GM18526 (cell line): ENCODE results near the gene SDHB.

Experiments
- POLR2A ChIP-seq: IDR thresholded peaks from 3 replicates; pipeline ENCODE4 v1.6.1; 2011; ENCODE audit not compliant: insufficient read length; ENCODE audit errors: extremely low read depth

Gene SDHB

DNA sequence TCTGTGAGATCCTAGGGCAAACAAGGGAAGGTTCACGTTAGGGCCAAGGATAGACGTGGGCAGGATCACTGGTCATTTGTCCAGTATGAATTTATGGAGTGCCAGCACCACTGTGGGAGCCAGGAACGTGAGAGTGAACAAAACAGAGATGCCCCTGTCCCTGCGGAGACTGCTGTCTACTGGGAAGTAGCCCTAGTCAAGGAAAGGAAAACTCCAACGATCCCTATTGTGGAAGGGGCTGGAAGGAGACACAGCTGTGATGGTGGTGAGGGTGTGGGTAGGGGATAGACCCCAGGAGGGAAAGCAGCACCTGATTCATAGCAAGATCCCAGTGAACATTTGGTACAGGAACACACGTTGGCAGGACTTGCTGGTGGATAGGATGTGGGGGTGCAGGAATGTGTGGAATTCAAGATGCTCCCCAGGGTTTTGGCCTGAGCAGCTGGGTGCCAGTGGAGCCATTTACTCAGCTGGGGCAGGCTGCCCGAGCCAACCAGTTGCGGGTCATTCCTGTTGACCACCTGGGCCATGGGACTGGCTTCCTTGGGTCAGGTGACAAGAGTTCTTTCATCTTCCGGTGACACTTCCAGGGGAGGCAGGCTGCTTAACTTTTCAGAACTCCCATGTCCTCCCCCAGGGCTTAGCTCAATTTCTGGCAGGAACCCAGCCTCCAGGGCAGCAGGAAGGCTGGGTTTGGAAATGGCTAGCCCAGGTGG, 40.9 kb downstream of the SDHB start:
- TF ChIP-seq POLR2A = no peak

DNA sequence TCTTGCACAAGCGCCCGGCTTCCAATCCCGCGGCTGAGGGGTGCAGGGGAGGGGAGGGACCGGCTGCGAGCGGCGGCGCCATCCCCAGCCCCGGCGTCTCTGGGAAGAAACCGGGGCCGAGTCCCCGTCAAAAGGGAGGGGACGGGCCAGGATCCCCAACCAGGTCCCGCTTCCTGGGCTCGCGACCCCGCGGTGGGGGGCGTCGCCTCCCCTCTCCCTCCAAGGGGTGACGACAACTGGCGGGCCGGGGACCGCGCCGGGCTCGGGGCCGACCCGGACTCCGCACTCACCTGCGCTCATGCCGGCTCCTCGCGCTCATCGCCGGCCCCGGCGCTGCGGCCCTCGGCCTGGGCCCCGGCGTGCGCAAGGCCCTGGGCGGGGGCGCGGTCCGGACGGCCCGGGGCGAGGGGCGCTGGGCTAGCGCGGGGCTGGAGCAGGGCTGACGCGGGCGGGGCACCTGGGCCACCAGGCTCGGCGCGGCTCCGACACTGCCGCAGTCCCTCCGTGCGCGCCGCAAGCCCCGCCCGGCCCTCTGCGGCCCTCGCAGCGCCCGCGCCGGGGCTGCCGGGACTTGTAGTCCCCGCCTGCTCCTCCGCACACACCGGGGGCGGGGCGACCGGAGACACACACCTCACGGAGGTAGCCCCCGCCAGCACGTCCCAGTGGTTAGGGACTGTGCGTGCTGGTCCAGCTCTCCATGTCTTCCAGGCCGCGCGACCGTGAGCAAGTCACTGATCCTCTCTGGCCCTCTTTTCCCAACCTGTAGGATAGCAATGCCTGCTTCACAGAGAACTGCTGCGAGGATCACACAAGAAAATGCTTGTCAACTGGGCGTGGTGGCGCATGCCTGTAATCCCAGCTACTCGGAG, 42.2 kb downstream of the SDHB start, which contains the start of gene ATP13A2:
TSS of gene ATP13A2 (minus strand) at position 490 of the 869 bp plus-strand sequence. CDS start at position 300, 190 bp downstream.
- TF ChIP-seq POLR2A = peak; percentile 34

- TF ChIP-seq POLR2A = no peak
Observed at GRCh38 chr1:17011092-17011438, 42.8 kb downstream of the SDHB start.

DNA sequence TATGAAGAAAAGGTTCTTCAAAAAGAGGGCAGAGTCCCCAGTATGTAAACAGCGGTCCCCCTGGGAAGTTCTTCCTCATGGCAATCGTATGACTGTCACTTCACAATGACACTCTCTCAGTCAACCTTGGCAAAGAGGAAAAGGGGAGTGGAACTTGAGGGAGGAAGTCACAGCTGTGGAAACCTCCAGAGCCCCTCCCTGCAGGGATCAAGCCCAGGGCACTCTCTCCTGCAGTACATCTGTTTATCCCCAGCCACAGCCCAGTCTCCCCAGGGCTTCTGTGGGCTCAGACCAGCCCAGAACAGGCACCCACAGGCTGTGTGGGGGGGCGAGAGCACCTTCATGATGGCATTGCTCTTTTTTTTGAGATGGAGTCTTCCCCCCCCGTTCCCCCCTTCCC, 44.1 kb downstream of the SDHB start:
- no peak for TF ChIP-seq POLR2A

- TF ChIP-seq POLR2A = no peak
Observed at GRCh38 chr1:17008208-17008855, 45.5 kb downstream of the SDHB start.

DNA sequence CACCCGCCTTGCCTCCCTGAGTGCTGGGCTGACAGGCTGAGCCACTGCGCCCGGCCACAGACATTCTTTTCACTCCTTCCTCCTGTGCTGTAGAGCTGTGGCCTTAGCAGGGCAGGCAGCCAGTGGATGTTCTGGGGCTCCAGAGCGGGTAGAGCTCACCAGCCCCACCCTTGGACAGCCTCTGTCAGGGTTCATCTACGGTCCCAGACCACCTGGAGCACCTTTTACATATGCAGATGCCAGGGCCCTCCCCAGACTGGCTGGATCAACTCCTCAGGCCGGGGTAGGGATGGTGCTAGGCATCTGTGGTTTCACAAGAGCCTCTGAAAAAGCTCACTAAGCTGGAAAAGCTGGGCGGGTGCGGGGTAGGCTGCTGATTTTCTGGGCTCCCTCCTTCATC, 46.7 kb downstream of the SDHB start:
- no peak for TF ChIP-seq POLR2A

- TF ChIP-seq POLR2A = no peak
Observed at GRCh38 chr1:17005365-17005740, 48.5 kb downstream of the SDHB start.

DNA sequence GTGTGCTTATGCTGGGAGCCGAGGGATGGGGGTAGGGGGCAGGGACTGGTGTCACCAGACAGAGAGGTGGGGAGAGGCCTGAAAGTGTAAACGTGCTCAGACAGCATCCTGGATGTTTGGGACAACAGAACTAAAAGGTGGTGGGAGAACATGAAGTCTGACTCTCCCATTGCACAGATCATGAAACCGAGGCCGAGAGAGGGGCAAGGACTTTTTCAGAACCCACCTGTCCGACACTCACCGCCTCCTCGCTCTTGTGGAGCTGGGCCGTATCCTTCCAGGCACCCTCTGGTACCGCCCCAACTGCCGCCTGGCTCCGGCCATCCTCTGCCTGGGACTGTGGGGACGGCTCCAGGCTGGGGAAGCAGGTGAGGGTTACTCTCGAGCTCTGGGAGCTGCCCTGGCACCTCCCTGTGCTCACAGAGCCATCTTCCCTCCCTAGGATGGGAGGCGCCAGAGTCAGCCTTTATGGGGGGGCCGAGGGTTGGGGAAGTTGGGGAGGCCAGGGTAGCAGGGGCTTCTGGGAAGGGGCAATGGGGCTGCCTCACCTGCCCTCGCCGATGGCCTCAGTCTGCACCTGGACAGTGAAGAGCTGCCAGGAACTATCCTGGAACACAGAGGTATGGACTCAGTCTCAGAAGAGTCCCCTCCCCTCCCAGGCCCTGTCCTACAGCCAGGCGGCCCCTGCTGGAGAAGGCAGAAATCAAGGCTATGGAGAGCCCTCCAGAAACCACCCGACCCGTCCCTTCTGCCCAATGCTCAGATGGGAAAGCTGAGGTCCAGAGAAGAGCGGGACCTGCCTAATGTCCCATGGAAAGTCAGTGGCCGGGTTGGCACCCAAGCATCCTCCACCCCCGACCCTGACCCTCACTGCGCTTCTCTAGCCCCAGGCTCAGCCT, 49.1 kb downstream of the SDHB start:
- no peak for TF ChIP-seq POLR2A

DNA sequence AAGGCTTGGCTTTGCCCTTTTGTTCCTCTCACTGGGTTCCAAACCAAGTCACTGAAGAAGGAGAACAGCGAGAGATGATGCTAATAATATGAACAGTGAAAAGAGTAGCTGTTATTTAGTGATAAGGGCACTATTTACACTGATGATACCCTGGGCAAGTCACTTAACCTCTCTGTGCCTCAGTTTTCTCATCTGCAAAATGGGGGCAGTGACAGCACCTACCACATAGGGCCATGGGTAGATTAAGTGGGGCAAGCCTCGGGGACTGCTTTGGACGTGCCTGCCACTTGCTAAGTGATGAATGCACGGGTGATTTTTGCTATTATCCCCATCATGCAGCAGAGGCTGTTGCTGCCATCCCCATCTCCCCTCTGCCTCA, 51.3 kb downstream of the SDHB start:
- TF ChIP-seq POLR2A = no peak

DNA sequence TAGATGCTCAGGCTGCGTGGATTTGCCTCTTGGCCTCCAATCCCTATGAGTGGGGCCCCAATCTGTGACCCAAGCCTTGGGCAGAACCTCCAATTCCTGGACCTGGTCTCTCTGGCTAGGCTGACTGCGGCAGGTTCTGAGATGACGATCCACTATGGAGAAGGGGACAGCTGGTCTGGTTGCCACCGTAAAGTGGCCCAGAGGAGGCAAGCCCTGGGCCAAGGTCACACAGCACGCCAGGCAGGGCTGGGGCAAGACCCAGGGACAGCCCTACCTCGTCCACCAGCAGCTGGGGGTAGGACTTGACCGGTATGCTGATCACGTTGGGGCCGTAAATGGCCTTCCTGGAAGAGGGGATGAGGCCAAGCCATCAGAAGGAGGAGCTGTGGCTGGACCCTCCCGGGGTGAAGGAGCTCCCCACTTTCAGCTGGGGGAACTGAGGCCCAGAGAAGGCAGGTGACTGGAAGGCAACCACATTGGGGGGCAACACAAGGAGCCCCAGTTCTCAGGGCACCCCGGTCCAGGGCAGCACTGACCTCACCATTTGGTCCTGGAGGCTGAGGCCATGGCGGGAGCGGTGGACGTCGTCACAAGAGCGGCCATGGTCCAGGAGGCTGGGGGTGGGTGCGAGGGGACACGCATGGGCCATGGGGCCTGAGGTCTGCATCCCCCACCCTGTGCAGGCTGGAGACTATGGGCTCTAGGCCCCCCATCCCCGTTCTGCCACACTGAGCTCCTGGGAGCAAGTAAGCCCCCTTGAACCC, 51.9 kb downstream of the SDHB start:
- TF ChIP-seq POLR2A = no peak

GRCh38 chr1:16999863-17000262, 54.0 kb downstream of the SDHB start:
- TF ChIP-seq POLR2A = no peak

GRCh38 chr1:16998589-16998988, 55.2 kb downstream of the SDHB start:
- TF ChIP-seq POLR2A = no peak

GRCh38 chr1:16996845-16997244, 57.0 kb downstream of the SDHB start:
- TF ChIP-seq POLR2A = no peak

DNA sequence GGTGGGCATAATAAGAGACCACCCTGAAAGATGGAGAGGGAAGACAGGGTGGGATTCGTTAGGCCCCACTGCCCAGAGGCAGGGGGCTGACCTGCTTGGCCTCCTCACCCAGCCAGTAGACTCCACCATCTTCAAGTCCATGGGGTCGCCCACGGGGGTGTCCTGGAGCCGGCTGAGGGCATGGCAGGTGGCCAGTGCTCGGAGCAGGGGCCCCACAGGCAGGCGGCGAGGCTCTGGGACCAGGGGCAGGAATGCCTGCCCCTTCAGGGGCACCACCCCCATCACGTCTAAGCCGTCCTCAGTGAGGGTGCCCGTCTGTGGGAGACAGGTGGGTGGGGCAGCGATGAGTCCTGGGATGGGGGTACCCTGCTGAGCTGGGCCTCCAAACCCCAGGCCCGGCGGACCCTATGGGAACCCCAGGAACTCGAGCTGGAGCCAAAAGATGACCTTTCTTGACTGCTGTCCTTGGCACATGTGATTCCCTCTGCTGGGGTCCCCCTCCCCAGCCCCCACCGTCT, 60.3 kb downstream of the SDHB start:
- TF ChIP-seq POLR2A = no peak

DNA sequence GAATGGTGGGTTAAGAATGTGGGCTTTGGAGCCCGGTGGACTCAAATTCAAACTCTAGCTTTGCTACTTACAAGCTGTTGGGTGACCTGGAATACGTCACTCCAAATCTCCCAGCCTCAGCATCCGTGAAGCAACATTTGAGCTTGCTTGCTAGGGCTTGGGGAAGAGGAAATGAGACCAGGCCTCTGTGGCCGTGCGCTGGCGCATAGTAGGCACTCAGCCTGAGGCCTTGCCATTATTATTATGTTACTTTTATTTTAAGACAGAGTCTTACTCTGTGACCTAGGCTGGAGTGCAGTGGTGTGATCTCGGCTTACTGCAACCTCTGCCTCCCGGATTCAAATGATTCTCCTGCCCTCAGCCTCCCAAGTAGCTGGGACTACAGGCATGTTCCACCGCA, 61.2 kb downstream of the SDHB start:
- TF ChIP-seq POLR2A = no peak

- TF ChIP-seq POLR2A = no peak
Observed at GRCh38 chr1:16992102-16992501, 61.7 kb downstream of the SDHB start.
